ENCODE data around the gene SLC12A4. TPM values are rescaled to one million over a fixed set of nuclear protein-coding genes. Genes with fewer than 3 reads are reported as not detected.

SLC12A4 gene
- total and polyA plus RNA-seq, 10 donors = 4.6 to 68.5 (median 29.4) TPM

GRCh38 chr16:67964477-67965131 lies 3.8 kb downstream of the SLC12A4 start:
- 87 to 96% (median 94%) methylated on average over 6 of the region's 6 CpGs for WGBS, 5 donors
- no peaks in the 10 kb centered on the region for H3K9me3 ChIP-seq
- H3K4me3 ChIP-seq = no peak overlapping the region
- peaks cover 0 to 40% (median 28%) of the 10 kb centered on the region in 6 donors for H3K36me3 ChIP-seq
- H3K4me1 ChIP-seq = peaks cover 44 to 95% (median 68%) of the 10 kb centered on the region in 6 donors
- intact Hi-C loops (cut with DNase I; ENCODE audit: low total_unique reads) = no loop called here
- DNase-seq = no peak
- no peaks in the 10 kb centered on the region for H3K27me3 ChIP-seq (replicated peaks in 1 of 7)
- TF ChIP-seq POLR2A (IDR thresholded peaks at IDR 0.05) (no peak), CTCF (IDR thresholded peaks at IDR 0.05 in 8 of 11, conservative IDR thresholded peaks at IDR 0.05 in 3 of 11) (no peak), POLR2AphosphoS5 (IDR thresholded peaks at IDR 0.05) (no peak)
- peak overlapping the region in 3 of 8 donors; percentile 5 to 54 (median 47) for H3K27ac ChIP-seq

DNA sequence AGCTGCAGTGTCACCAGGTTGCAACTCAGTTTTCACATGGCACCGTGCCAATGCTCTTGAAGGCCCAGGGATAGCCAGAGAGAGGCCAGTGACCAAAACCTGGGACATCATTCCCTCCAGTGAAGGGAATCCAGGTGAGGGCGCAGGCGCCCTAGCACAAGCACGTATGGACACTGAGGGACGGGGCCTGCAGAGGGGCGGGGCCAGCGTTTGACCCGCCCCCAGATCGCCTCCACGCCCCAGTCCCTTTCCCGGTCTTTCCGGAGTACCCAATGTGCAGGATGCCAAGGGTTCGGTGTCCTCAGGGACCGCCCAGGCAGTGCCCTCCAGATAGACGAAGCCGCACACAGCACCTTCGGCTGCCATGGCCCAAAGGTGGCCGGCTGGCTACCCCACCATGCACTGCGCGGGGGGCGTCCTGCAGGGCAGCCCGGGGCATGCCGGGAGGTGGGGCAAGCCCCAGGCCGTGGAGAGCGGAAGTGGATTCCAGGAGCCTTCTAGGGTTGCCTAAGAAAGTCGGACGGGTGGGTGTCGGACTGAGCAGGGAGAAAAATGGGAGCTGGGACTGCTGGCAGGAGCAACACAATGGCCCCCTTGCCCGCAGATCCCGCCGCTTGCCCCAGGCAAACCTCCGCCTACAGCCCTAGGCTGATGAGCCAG lies 4.6 kb downstream of the SLC12A4 start:
- peak; percentile 75 for DNase-seq
- TF ChIP-seq CTCF (IDR thresholded peaks at IDR 0.05 in 8 of 11, conservative IDR thresholded peaks at IDR 0.05 in 3 of 11) = no peak
- no peak for TF ChIP-seq POLR2A (IDR thresholded peaks at IDR 0.05)
- peak in 2 of 3 donors; percentile 58 to 74 for TF ChIP-seq POLR2AphosphoS5 (IDR thresholded peaks at IDR 0.05)
- H3K4me1 ChIP-seq = peaks cover 44 to 95% (median 69%) of the 10 kb centered on the region in 6 donors
- H3K9me3 ChIP-seq = no peaks in the 10 kb centered on the region
- no peaks in the 10 kb centered on the region for H3K27me3 ChIP-seq (replicated peaks in 1 of 7)
- WGBS, 5 donors = 60 to 81% (median 77%) methylated on average over 16 to 32 of the region's 32 CpGs
- peak overlapping the region in 5 of 8 donors; percentile 5 to 54 (median 41) for H3K27ac ChIP-seq
- H3K36me3 ChIP-seq = peaks cover 0 to 48% (median 28%) of the 10 kb centered on the region in 6 donors
- intact Hi-C loops (cut with DNase I; ENCODE audit: low total_unique reads) = no loop called here
- peak overlapping the region in 2 of 8 donors; percentile 13 to 38 for H3K4me3 ChIP-seq

GRCh38 chr16:67963292-67963661 lies 5.2 kb downstream of the SLC12A4 start:
- no peaks in the 10 kb centered on the region for H3K9me3 ChIP-seq
- H3K36me3 ChIP-seq = peaks cover 0 to 54% (median 28%) of the 10 kb centered on the region in 6 donors
- intact Hi-C loops (cut with DNase I; ENCODE audit: low total_unique reads) = no loop called here
- no peak for TF ChIP-seq POLR2A (IDR thresholded peaks at IDR 0.05)
- TF ChIP-seq POLR2AphosphoS5 (IDR thresholded peaks at IDR 0.05) = no peak
- TF ChIP-seq CTCF (IDR thresholded peaks at IDR 0.05 in 8 of 11, conservative IDR thresholded peaks at IDR 0.05 in 3 of 11) = no peak
- peaks cover 44 to 98% (median 70%) of the 10 kb centered on the region in 6 donors for H3K4me1 ChIP-seq
- peak overlapping the region in 4 of 8 donors; percentile 5 to 54 (median 44) for H3K27ac ChIP-seq
- WGBS, 5 donors = 49 to 74% (median 63%) methylated on average over 2 of the region's 2 CpGs
- DNase-seq = no peak
- H3K27me3 ChIP-seq (replicated peaks in 1 of 7) = no peaks in the 10 kb centered on the region
- H3K4me3 ChIP-seq = peak overlapping the region in 2 of 8 donors; percentile 13 to 38

GRCh38 chr16:67962135-67962534 lies 6.3 kb downstream of the SLC12A4 start:
- H3K4me1 ChIP-seq = peaks cover 37 to 89% (median 64%) of the 10 kb centered on the region in 6 donors
- DNase-seq = no peak
- H3K36me3 ChIP-seq = peaks cover 0 to 64% (median 37%) of the 10 kb centered on the region in 6 donors
- WGBS, 5 donors = 95 to 97% (median 96%) methylated on average over 8 of the region's 8 CpGs
- no peak for TF ChIP-seq CTCF (IDR thresholded peaks at IDR 0.05 in 8 of 11, conservative IDR thresholded peaks at IDR 0.05 in 3 of 11)
- TF ChIP-seq POLR2A (IDR thresholded peaks at IDR 0.05) = no peak
- TF ChIP-seq POLR2AphosphoS5 (IDR thresholded peaks at IDR 0.05) = no peak
- H3K9me3 ChIP-seq = no peaks in the 10 kb centered on the region
- no peak overlapping the region for H3K4me3 ChIP-seq
- H3K27ac ChIP-seq = peak overlapping the region in 2 of 8 donors; percentile 65 to 70
- H3K27me3 ChIP-seq (replicated peaks in 1 of 7) = no peaks in the 10 kb centered on the region
- intact Hi-C loops (cut with DNase I; ENCODE audit: low total_unique reads) = no loop called here

All from spleen (tissue), 11 donors.